ENCODE data around the gene PDCD6IP.

Gene PDCD6IP

GRCh38 chr3:33898901-33899300 is 100.5 kb downstream of the PDCD6IP start:
- WGBS (ENCODE audit: insufficient coverage) = 95% methylated on average over 2 of the region's 2 CpGs
- Histone ChIP-seq H3K9me3 (ENCODE audit: control extremely low read depth in 1 of 5, control insufficient read depth in 4 of 5, insufficient read depth in 2 of 5, low read depth in 1 of 5, low read length in 4 of 5) (no peaks in the 10 kb centered on the region), H3K4me1 (ENCODE audit: control extremely low read depth in 1 of 4, control insufficient read depth in 4 of 4, insufficient read depth in 4 of 4, low read length in 3 of 4) (no peaks in the 10 kb centered on the region), H3K27me3 (replicated peaks in 2 of 5; ENCODE audit: control insufficient read depth in 4 of 5, insufficient read depth in 5 of 5, low read length in 4 of 5) (no peaks in the 10 kb centered on the region), H3K27ac (ENCODE audit: insufficient read depth in 1 of 2, low read depth in 1 of 2, low read length in 2 of 2, poor library complexity in 1 of 2, severe bottlenecking in 2 of 2) (no peak overlapping the region), H3K4me3 (ENCODE audit: control insufficient read depth in 1 of 7, extremely low read depth in 1 of 7, insufficient read depth in 4 of 7, low read depth in 2 of 7, low read length in 6 of 7) (no peak overlapping the region), H3K36me3 (ENCODE audit: control insufficient read depth in 4 of 4, insufficient read depth in 4 of 4, low read length in 3 of 4) (no peaks in the 10 kb centered on the region)
- DNase-seq = no peak
- ChIA-PET POLR2A (no interaction called here), CTCF (interaction anchor here (1.1 kb wide), 1 partner anchor 12 kb away, joined by 3 read pairs; no protein-coding TSS in a partner anchor)

- H3K9me3 ChIP-seq (ENCODE audit: control extremely low read depth in 1 of 5, control insufficient read depth in 4 of 5, insufficient read depth in 2 of 5, low read depth in 1 of 5, low read length in 4 of 5) = peaks cover 0 to 5% (median 0%) of the 10 kb centered on the region in 5 experiments
- CTCF ChIA-PET = no interaction called here
- H3K4me3 ChIP-seq (ENCODE audit: control insufficient read depth in 1 of 7, extremely low read depth in 1 of 7, insufficient read depth in 4 of 7, low read depth in 2 of 7, low read length in 6 of 7) = no peak overlapping the region
These were observed 102.0 kb downstream of the PDCD6IP start for GRCh38 chr3:33900440-33900808.

GRCh38 chr3:33900809-33901505 is 102.5 kb downstream of the PDCD6IP start:
- CTCF ChIA-PET = no interaction called here
- Histone ChIP-seq H3K36me3 (ENCODE audit: control insufficient read depth in 4 of 4, insufficient read depth in 4 of 4, low read length in 3 of 4) (no peaks in the 10 kb centered on the region), H3K4me3 (ENCODE audit: control insufficient read depth in 1 of 7, extremely low read depth in 1 of 7, insufficient read depth in 4 of 7, low read depth in 2 of 7, low read length in 6 of 7) (no peak overlapping the region), H3K27ac (ENCODE audit: insufficient read depth in 1 of 2, low read depth in 1 of 2, low read length in 2 of 2, poor library complexity in 1 of 2, severe bottlenecking in 2 of 2) (peak overlapping the region in 1 of 2 experiments; percentile 69), H3K9me3 (ENCODE audit: control extremely low read depth in 1 of 5, control insufficient read depth in 4 of 5, insufficient read depth in 2 of 5, low read depth in 1 of 5, low read length in 4 of 5) (peaks cover 0 to 5% (median 0%) of the 10 kb centered on the region in 5 experiments), H3K4me1 (ENCODE audit: control extremely low read depth in 1 of 4, control insufficient read depth in 4 of 4, insufficient read depth in 4 of 4, low read length in 3 of 4) (no peaks in the 10 kb centered on the region), H3K27me3 (replicated peaks in 2 of 5; ENCODE audit: control insufficient read depth in 4 of 5, insufficient read depth in 5 of 5, low read length in 4 of 5) (no peaks in the 10 kb centered on the region)
- POLR2A ChIA-PET = no interaction called here
- peak in 1 of 3 donors; percentile 49 for DNase-seq
- WGBS (ENCODE audit: insufficient coverage) = 82% methylated on average over 8 of the region's 11 CpGs

More at GRCh38 chr3:33900440-33900808, 102.0 kb downstream of the PDCD6IP start:
- Histone ChIP-seq H3K27me3 (replicated peaks in 2 of 5; ENCODE audit: control insufficient read depth in 4 of 5, insufficient read depth in 5 of 5, low read length in 4 of 5) (no peaks in the 10 kb centered on the region), H3K4me1 (ENCODE audit: control extremely low read depth in 1 of 4, control insufficient read depth in 4 of 4, insufficient read depth in 4 of 4, low read length in 3 of 4) (no peaks in the 10 kb centered on the region), H3K27ac (ENCODE audit: insufficient read depth in 1 of 2, low read depth in 1 of 2, low read length in 2 of 2, poor library complexity in 1 of 2, severe bottlenecking in 2 of 2) (peak overlapping the region in 1 of 2 experiments; percentile 67), H3K36me3 (ENCODE audit: control insufficient read depth in 4 of 4, insufficient read depth in 4 of 4, low read length in 3 of 4) (no peaks in the 10 kb centered on the region)
- DNase-seq = no peak
- POLR2A ChIA-PET = no interaction called here

GRCh38 chr3:33901862-33902563 is 103.6 kb downstream of the PDCD6IP start:
- Histone ChIP-seq H3K9me3 (ENCODE audit: control extremely low read depth in 1 of 5, control insufficient read depth in 4 of 5, insufficient read depth in 2 of 5, low read depth in 1 of 5, low read length in 4 of 5) (peaks cover 0 to 5% (median 0%) of the 10 kb centered on the region in 5 experiments), H3K27ac (ENCODE audit: insufficient read depth in 1 of 2, low read depth in 1 of 2, low read length in 2 of 2, poor library complexity in 1 of 2, severe bottlenecking in 2 of 2) (peak overlapping the region in 1 of 2 experiments; percentile 69), H3K4me3 (ENCODE audit: control insufficient read depth in 1 of 7, extremely low read depth in 1 of 7, insufficient read depth in 4 of 7, low read depth in 2 of 7, low read length in 6 of 7) (no peak overlapping the region), H3K4me1 (ENCODE audit: control extremely low read depth in 1 of 4, control insufficient read depth in 4 of 4, insufficient read depth in 4 of 4, low read length in 3 of 4) (no peaks in the 10 kb centered on the region), H3K27me3 (replicated peaks in 2 of 5; ENCODE audit: control insufficient read depth in 4 of 5, insufficient read depth in 5 of 5, low read length in 4 of 5) (no peaks in the 10 kb centered on the region), H3K36me3 (ENCODE audit: control insufficient read depth in 4 of 4, insufficient read depth in 4 of 4, low read length in 3 of 4) (no peaks in the 10 kb centered on the region)
- DNase-seq = no peak
- WGBS (ENCODE audit: insufficient coverage) = 96% methylated on average over 3 of the region's 6 CpGs
- ChIA-PET POLR2A (no interaction called here), CTCF (no interaction called here)

- CTCF ChIA-PET = no interaction called here
- no peaks in the 10 kb centered on the region for H3K36me3 ChIP-seq (ENCODE audit: control insufficient read depth in 4 of 4, insufficient read depth in 4 of 4, low read length in 3 of 4)
- 95% methylated on average over 3 of the region's 3 CpGs for WGBS (ENCODE audit: insufficient coverage)
These were observed 106.3 kb downstream of the PDCD6IP start for GRCh38 chr3:33904730-33905129.

GRCh38 chr3:33908250-33908851 is 109.9 kb downstream of the PDCD6IP start:
- no peak for DNase-seq
- WGBS (ENCODE audit: insufficient coverage) = 100% methylated on average over 3 of the region's 4 CpGs
- Histone ChIP-seq H3K4me3 (ENCODE audit: control insufficient read depth in 1 of 7, extremely low read depth in 1 of 7, insufficient read depth in 4 of 7, low read depth in 2 of 7, low read length in 6 of 7) (no peak overlapping the region), H3K9me3 (ENCODE audit: control extremely low read depth in 1 of 5, control insufficient read depth in 4 of 5, insufficient read depth in 2 of 5, low read depth in 1 of 5, low read length in 4 of 5) (peaks cover 0 to 5% (median 0%) of the 10 kb centered on the region in 5 experiments), H3K27me3 (replicated peaks in 2 of 5; ENCODE audit: control insufficient read depth in 4 of 5, insufficient read depth in 5 of 5, low read length in 4 of 5) (no peaks in the 10 kb centered on the region), H3K4me1 (ENCODE audit: control extremely low read depth in 1 of 4, control insufficient read depth in 4 of 4, insufficient read depth in 4 of 4, low read length in 3 of 4) (peaks cover 0 to 8% (median 5%) of the 10 kb centered on the region in 4 experiments), H3K36me3 (ENCODE audit: control insufficient read depth in 4 of 4, insufficient read depth in 4 of 4, low read length in 3 of 4) (no peaks in the 10 kb centered on the region), H3K27ac (ENCODE audit: insufficient read depth in 1 of 2, low read depth in 1 of 2, low read length in 2 of 2, poor library complexity in 1 of 2, severe bottlenecking in 2 of 2) (no peak overlapping the region)
- POLR2A ChIA-PET = no interaction called here
- CTCF ChIA-PET = interaction anchor here (1.0 kb wide), 1 partner anchor 12 kb away, joined by 3 read pairs; no protein-coding TSS in a partner anchor

More at GRCh38 chr3:33904730-33905129, 106.3 kb downstream of the PDCD6IP start:
- POLR2A ChIA-PET = no interaction called here
- Histone ChIP-seq H3K4me3 (ENCODE audit: control insufficient read depth in 1 of 7, extremely low read depth in 1 of 7, insufficient read depth in 4 of 7, low read depth in 2 of 7, low read length in 6 of 7) (no peak overlapping the region), H3K9me3 (ENCODE audit: control extremely low read depth in 1 of 5, control insufficient read depth in 4 of 5, insufficient read depth in 2 of 5, low read depth in 1 of 5, low read length in 4 of 5) (peaks cover 0 to 5% (median 0%) of the 10 kb centered on the region in 5 experiments), H3K27me3 (replicated peaks in 2 of 5; ENCODE audit: control insufficient read depth in 4 of 5, insufficient read depth in 5 of 5, low read length in 4 of 5) (no peaks in the 10 kb centered on the region), H3K4me1 (ENCODE audit: control extremely low read depth in 1 of 4, control insufficient read depth in 4 of 4, insufficient read depth in 4 of 4, low read length in 3 of 4) (no peaks in the 10 kb centered on the region), H3K27ac (ENCODE audit: insufficient read depth in 1 of 2, low read depth in 1 of 2, low read length in 2 of 2, poor library complexity in 1 of 2, severe bottlenecking in 2 of 2) (no peak overlapping the region)
- DNase-seq = no peak

GRCh38 chr3:33909547-33909946 is 111.1 kb downstream of the PDCD6IP start:
- no peak for DNase-seq
- peaks cover 0 to 3% (median 0%) of the 10 kb centered on the region in 5 experiments for H3K9me3 ChIP-seq (ENCODE audit: control extremely low read depth in 1 of 5, control insufficient read depth in 4 of 5, insufficient read depth in 2 of 5, low read depth in 1 of 5, low read length in 4 of 5)
- H3K27ac ChIP-seq (ENCODE audit: insufficient read depth in 1 of 2, low read depth in 1 of 2, low read length in 2 of 2, poor library complexity in 1 of 2, severe bottlenecking in 2 of 2) = no peak overlapping the region
- H3K4me3 ChIP-seq (ENCODE audit: control insufficient read depth in 1 of 7, extremely low read depth in 1 of 7, insufficient read depth in 4 of 7, low read depth in 2 of 7, low read length in 6 of 7) = no peak overlapping the region
- ChIA-PET CTCF (no interaction called here), POLR2A (no interaction called here)
- no peaks in the 10 kb centered on the region for H3K36me3 ChIP-seq (ENCODE audit: control insufficient read depth in 4 of 4, insufficient read depth in 4 of 4, low read length in 3 of 4)
- WGBS (ENCODE audit: insufficient coverage) = 94% methylated on average over 4 of the region's 5 CpGs
- H3K27me3 ChIP-seq (replicated peaks in 2 of 5; ENCODE audit: control insufficient read depth in 4 of 5, insufficient read depth in 5 of 5, low read length in 4 of 5) = no peaks in the 10 kb centered on the region
- H3K4me1 ChIP-seq (ENCODE audit: control extremely low read depth in 1 of 4, control insufficient read depth in 4 of 4, insufficient read depth in 4 of 4, low read length in 3 of 4) = peaks cover 0 to 12% (median 5%) of the 10 kb centered on the region in 4 experiments

Data from common myeloid progenitor, CD34-positive (primary cell).